ENCODE results near the gene ZBTB20.

DNA sequence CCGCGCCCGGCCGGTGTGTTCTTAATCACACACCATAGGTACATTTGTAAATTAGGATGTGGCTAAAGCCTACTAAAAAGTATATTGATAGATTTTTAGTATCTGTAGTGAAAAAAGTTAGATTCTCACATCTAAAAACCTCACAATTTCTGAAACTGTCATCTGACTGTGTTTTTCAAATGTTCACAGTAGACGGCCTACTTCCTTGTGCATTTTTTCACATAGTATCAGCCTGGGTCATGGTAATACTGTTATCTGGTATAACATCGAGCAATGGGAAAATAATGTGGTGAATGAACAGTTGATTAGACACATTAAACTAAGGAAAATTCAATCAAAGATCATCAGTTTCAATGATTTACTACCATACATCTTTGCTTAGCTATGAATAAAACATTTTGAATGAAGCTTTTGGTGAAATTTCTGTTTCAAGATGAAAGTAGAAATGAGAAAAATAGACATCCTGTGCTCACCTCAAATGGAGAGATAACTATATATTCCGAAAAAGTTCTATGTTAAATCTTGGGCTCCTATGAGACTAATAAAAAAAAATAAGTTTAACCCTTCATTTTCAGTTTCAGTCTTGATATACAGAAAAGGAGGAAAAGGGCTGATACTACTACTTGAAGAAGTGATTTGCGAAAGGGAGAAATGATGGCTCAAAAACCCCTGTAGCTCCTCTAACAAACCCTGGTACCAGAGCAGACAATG lies 262.7 kb downstream of the ZBTB20 start:
- TF ChIP-seq, protein P1, sequence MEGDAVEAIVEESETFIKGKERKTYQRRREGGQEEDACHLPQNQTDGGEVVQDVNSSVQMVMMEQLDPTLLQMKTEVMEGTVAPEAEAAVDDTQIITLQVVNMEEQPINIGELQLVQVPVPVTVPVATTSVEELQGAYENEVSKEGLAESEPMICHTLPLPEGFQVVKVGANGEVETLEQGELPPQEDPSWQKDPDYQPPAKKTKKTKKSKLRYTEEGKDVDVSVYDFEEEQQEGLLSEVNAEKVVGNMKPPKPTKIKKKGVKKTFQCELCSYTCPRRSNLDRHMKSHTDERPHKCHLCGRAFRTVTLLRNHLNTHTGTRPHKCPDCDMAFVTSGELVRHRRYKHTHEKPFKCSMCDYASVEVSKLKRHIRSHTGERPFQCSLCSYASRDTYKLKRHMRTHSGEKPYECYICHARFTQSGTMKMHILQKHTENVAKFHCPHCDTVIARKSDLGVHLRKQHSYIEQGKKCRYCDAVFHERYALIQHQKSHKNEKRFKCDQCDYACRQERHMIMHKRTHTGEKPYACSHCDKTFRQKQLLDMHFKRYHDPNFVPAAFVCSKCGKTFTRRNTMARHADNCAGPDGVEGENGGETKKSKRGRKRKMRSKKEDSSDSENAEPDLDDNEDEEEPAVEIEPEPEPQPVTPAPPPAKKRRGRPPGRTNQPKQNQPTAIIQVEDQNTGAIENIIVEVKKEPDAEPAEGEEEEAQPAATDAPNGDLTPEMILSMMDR (conservative IDR thresholded peaks at IDR 0.05; ENCODE audit: low read depth, low read length) = no peak
- no peak for TF ChIP-seq EZH2 (IDR thresholded peaks at IDR 0.05; ENCODE audit: low read length, unreplicated experiment)

Data from PC-3 (cell line).